ENCODE results near the gene MECP2.

DNA sequence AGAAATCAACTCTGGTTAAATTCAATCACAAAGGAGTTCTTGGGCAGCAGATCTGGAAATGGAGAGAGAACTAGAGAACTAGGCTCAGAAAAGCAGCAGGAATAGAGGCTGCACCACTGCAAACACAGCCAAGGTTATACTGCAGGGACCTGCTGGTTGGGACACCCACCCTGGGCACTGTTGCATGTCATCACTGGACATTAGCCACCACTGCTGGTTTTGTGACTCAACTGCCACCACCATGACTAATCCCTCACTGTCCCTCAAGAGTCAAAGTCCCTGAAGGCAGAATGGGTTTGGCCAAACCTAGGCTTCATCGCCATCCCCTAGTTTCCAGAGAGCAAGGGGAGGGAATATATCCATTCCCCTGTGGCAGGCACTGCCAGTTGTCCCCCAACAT lies 39.7 kb downstream of the MECP2 start:
- TF ChIP-seq YY1 (IDR thresholded peaks at IDR 0.05; ENCODE audit: insufficient read depth, insufficient read length) (no peak), SUZ12 (IDR thresholded peaks at IDR 0.05; ENCODE audit: extremely low read depth, insufficient read depth, insufficient read length) (no peak)

Measured in NT2/D1 (cell line).